Endothelial cell of umbilical vein (primary cell): Measurements from ENCODE around the gene TFDP2. TPM values are rescaled to one million over a fixed set of nuclear protein-coding genes. Genes with fewer than 3 reads are reported as not detected.

Experiments
- BruUV-seq: library from RNA; stranded (reverse); fragments of 400-500 nt; replicated peaks from 2 replicates; lab custom pipeline; 2021; lab: Mats Ljungman, UMichigan
- CTCF ChIA-PET: fragments of 300-600, 350-600 bp; sonication (Branson Sonifier 250); formaldehyde crosslinking; loops from one replicate; lab custom pipeline; 2021; ENCODE audit warnings: antibody characterized with exemption, inconsistent platforms; lab: Charles Lee
- POLR2A ChIA-PET: fragments of 300-600, 350-600 bp; sonication (Branson Sonifier 250); formaldehyde crosslinking; loops from one replicate; lab custom pipeline; 2021; ENCODE audit warnings: antibody characterized with exemption, inconsistent platforms; lab: Charles Lee
- DNase-seq: peaks from one replicate; pipeline ENCODE4 v3.0.0-alpha.2; 2011; ENCODE audit warnings: low read depth, low spot score
- FAIRE-seq: peaks from 2 replicates; lab custom pipeline; 2011; peaks lifted over from hg19 to GRCh38; lab: Jason Lieb, UNC
- H2AFZ ChIP-seq: 2 replicates; pipeline ENCODE4 v1.6.0; 2012; ENCODE audit warnings: low read depth, low read length, control low read depth, inconsistent platforms
- H3K27ac ChIP-seq: 2 replicates; pipeline ENCODE4 v1.5.1; 2011; ENCODE audit warnings: low read depth, mild to moderate bottlenecking, control low read depth, low read length, moderate library complexity; ENCODE audit not compliant: insufficient read depth
- H3K27me3 ChIP-seq, 2 experiments: 2 replicates each; pipeline versions ENCODE4 v1.6.0 to v1.6.1; 2011; ENCODE audit warnings: low read length in 2 of 2, mixed read lengths in 1 of 2; ENCODE audit not compliant: control insufficient read depth in 2 of 2, insufficient read depth in 2 of 2
- H3K36me3 ChIP-seq, 2 experiments: 2 replicates in 1 of 2; 3 replicates in 1 of 2; pipeline ENCODE4 v1.5.1; 2011; ENCODE audit warnings: low read length in 2 of 2, mild to moderate bottlenecking in 1 of 2, moderate library complexity in 1 of 2; ENCODE audit not compliant: control insufficient read depth in 2 of 2, insufficient read depth in 2 of 2; ENCODE audit errors: extremely low read depth in 1 of 2
- H3K4me1 ChIP-seq: 3 replicates; pipeline ENCODE4 v1.5.1; 2011; ENCODE audit warnings: mild to moderate bottlenecking, low read length; ENCODE audit not compliant: control insufficient read depth, insufficient read depth; ENCODE audit errors: extremely low read depth
- H3K4me2 ChIP-seq: 2 replicates; pipeline ENCODE4 v1.6.1; 2011; ENCODE audit warnings: low read length, control low read depth, mixed read lengths; ENCODE audit not compliant: insufficient read depth
- H3K4me3 ChIP-seq, 3 experiments: fragments of 200-600 bp in 1 of 3; sonication (generic), shearing (Covaris generic) in 1 of 3; replicated peaks in 1 of 3; 2 replicates each; pipeline ENCODE4 v1.5.1; 2011 to 2016; ENCODE audit warnings: control low read depth in 3 of 3, low read length in 3 of 3, mild to moderate bottlenecking in 2 of 3, inconsistent platforms in 1 of 3, low read depth in 1 of 3, moderate library complexity in 1 of 3; ENCODE audit not compliant: insufficient read depth in 1 of 3
- H3K79me2 ChIP-seq: 2 replicates; pipeline ENCODE4 v1.6.0; 2012; ENCODE audit warnings: low read length, inconsistent platforms; ENCODE audit not compliant: control insufficient read depth, insufficient read depth
- H3K9ac ChIP-seq: replicated peaks from 2 replicates; pipeline ENCODE3; 2011; ENCODE audit warnings: low read length, control low read depth; ENCODE audit not compliant: insufficient read depth; ENCODE audit errors: extremely low read depth
- H3K9me1 ChIP-seq: replicated peaks from 3 replicates; pipeline ENCODE4 v1.6.0; 2011; ENCODE audit warnings: mild to moderate bottlenecking, low read length; ENCODE audit not compliant: control insufficient read depth, insufficient read depth; ENCODE audit errors: extremely low read depth
- H3K9me3 ChIP-seq: replicated peaks from 2 replicates; pipeline ENCODE4 v1.5.1; 2012; ENCODE audit warnings: low read length, inconsistent platforms; ENCODE audit not compliant: control insufficient read depth, insufficient read depth
- H4K20me1 ChIP-seq: replicated peaks from 2 replicates; pipeline ENCODE3; 2011; ENCODE audit warnings: mild to moderate bottlenecking, low read length; ENCODE audit not compliant: control insufficient read depth, insufficient read depth; ENCODE audit errors: extremely low read depth
- EZH2 ChIP-seq: IDR thresholded peaks from 2 replicates; pipeline ENCODE4 v1.6.1; 2012; ENCODE audit warnings: borderline replicate concordance, low read depth, mild to moderate bottlenecking, moderate library complexity, low read length, inconsistent platforms; ENCODE audit not compliant: severe bottlenecking
- FOS ChIP-seq: IDR thresholded peaks from 2 replicates; pipeline ENCODE4 v1.6.1; 2011; ENCODE audit warnings: mild to moderate bottlenecking, low read length, moderate library complexity, borderline replicate concordance; ENCODE audit not compliant: insufficient read depth
- GATA2 ChIP-seq: IDR thresholded peaks from 2 replicates; pipeline ENCODE4 v1.7.0; 2011; ENCODE audit warnings: low read depth, mild to moderate bottlenecking, moderate library complexity, mixed read lengths, low read length; ENCODE audit not compliant: insufficient read length, insufficient read depth
- JUN ChIP-seq: IDR thresholded peaks from 2 replicates; pipeline ENCODE4 v1.6.1; 2011; ENCODE audit warnings: borderline replicate concordance, low read depth; ENCODE audit not compliant: insufficient read length, insufficient read depth
- MYC ChIP-seq: IDR thresholded peaks from one replicate; pipeline ENCODE4 v1.6.1; 2011; ENCODE audit warnings: mild to moderate bottlenecking, low read depth, low read length
- POLR2A ChIP-seq: IDR thresholded peaks from 2 replicates; pipeline ENCODE4 v1.6.1; 2012; ENCODE audit warnings: low read depth, mild to moderate bottlenecking, control low read depth, low read length
- POLR2AphosphoS5 ChIP-seq: IDR thresholded peaks from 2 replicates; pipeline ENCODE4 v1.6.1; 2012; ENCODE audit warnings: low read depth, mild to moderate bottlenecking, control low read depth, low read length, moderate library complexity; ENCODE audit not compliant: insufficient read depth
- dilution Hi-C: fragments of 300-500 bp; cut with MboI; formaldehyde crosslinking; loops from one replicate; pipeline ENCODE4 v1.15.0; 2019; ENCODE audit warnings: low sequenced_read_pairs; ENCODE audit not compliant: extremely low pct_ligation_motif_present
- intact Hi-C: fragments of 100-400 bp; cut with micrococcal nuclease; formaldehyde crosslinking; loops from one replicate; pipeline ENCODE4 v1.10.0; 2022
- polyA plus RNA-seq, 4 experiments: library from polyadenylated mRNA; depleted of rRNA in 3 of 4; stranded (reverse) in 3 of 4; unstranded in 1 of 4; fragments of >200 nt; gene quantifications; 2 replicates each; pipeline versions ENCODE4 v1.2.1 to v1.2.3, GENCODE V29; 2011 to 2012; ENCODE audit warnings: missing spikeins in 1 of 4
- total RNA-seq: library from RNA; stranded (reverse); gene quantifications from 2 replicates; pipeline ENCODE4 v1.2.3, GENCODE V29; 2021
- TF ChIP-seq, protein P1 (sequence below), 2 donors: IDR thresholded peaks; 1 replicate in 1 of 2; 2 replicates in 1 of 2; pipeline ENCODE4 v1.5.1; 2011; ENCODE audit warnings: low read length in 2 of 2, mild to moderate bottlenecking in 2 of 2, moderate library complexity in 2 of 2, control low read depth in 1 of 2, inconsistent platforms in 1 of 2, low read depth in 1 of 2; ENCODE audit not compliant: insufficient read depth in 1 of 2; ENCODE audit errors: extremely low read depth in 1 of 2
- TF ChIP-seq, protein P2 (sequence below): IDR thresholded peaks from 2 replicates; pipeline ENCODE4 v1.6.1; 2011; ENCODE audit not compliant: insufficient read depth, insufficient read length

Gene TFDP2
- total and polyA plus RNA-seq, 2 donors (not counting 3 experiments of a cell fraction or from before 2014, with no cell fraction given) = 8.5 to 21.5 TPM

DNA sequence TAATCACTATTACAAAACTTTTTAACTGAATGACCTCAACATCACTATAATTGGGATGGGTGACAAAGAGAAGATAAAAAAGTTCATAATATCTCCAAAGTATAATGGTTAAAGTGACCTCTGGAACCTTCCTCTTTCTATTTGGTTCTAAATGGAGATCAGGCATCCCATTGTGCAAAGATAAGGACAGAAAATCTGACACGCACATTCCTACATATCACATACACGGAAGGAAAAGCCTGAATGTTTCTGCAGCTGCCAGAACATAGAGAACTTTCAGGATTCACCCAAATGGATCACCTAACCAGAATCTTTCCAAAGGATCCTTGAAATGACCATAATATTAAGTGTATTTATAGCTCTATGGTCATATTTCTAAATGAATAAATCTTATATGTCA, 128.2 kb downstream of the TFDP2 start:
- POLR2A ChIA-PET = no interaction called here
- no TSS peak for BruUV-seq
- FAIRE-seq = no peak
- H3K9me1 ChIP-seq = no peaks in the 10 kb centered on the region
- no peak overlapping the region for H3K9ac ChIP-seq
- H3K4me2 ChIP-seq = no peak overlapping the region
- H3K4me3 ChIP-seq = no peak overlapping the region
- no peak for DNase-seq
- H3K27me3 ChIP-seq = no peaks in the 10 kb centered on the region
- no peaks in the 10 kb centered on the region for H3K79me2 ChIP-seq
- TF ChIP-seq, protein P1, sequence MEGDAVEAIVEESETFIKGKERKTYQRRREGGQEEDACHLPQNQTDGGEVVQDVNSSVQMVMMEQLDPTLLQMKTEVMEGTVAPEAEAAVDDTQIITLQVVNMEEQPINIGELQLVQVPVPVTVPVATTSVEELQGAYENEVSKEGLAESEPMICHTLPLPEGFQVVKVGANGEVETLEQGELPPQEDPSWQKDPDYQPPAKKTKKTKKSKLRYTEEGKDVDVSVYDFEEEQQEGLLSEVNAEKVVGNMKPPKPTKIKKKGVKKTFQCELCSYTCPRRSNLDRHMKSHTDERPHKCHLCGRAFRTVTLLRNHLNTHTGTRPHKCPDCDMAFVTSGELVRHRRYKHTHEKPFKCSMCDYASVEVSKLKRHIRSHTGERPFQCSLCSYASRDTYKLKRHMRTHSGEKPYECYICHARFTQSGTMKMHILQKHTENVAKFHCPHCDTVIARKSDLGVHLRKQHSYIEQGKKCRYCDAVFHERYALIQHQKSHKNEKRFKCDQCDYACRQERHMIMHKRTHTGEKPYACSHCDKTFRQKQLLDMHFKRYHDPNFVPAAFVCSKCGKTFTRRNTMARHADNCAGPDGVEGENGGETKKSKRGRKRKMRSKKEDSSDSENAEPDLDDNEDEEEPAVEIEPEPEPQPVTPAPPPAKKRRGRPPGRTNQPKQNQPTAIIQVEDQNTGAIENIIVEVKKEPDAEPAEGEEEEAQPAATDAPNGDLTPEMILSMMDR (IDR thresholded peaks at IDR 0.05; ENCODE audit: extremely low read depth in 1 of 2, insufficient read depth in 1 of 2, low read depth in 1 of 2, low read length in 2 of 2) = no peak
- TF ChIP-seq POLR2AphosphoS5 (no peak), FOS (no peak), GATA2 (no peak), EZH2 (no peak), JUN (no peak), POLR2A (no peak), MYC (no peak)
- TF ChIP-seq, protein P2, sequence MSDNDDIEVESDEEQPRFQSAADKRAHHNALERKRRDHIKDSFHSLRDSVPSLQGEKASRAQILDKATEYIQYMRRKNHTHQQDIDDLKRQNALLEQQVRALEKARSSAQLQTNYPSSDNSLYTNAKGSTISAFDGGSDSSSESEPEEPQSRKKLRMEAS = no peak
- H3K9me3 ChIP-seq = no peaks in the 10 kb centered on the region
- CTCF ChIA-PET = interaction anchor here (1.0 kb wide), 1 partner anchor 143 kb away, joined by 3 read pairs; no protein-coding TSS in a partner anchor
- no peak overlapping the region for H3K27ac ChIP-seq
- no peaks in the 10 kb centered on the region for H3K36me3 ChIP-seq
- intact Hi-C loops = no loop called here
- H3K4me1 ChIP-seq = peaks cover 16% of the 10 kb centered on the region
- no peak overlapping the region for H2AFZ ChIP-seq
- dilution Hi-C loops = no loop called here
- H4K20me1 ChIP-seq = no peaks in the 10 kb centered on the region
